NCI-H524 (cell line): Measurements from ENCODE around the gene PDE8A.

Experiments used
- DNase-seq, 2 experiments: peaks; one replicate each; lab custom pipeline; 2025; lab: John Stamatoyannopoulos, UW

The PDE8A gene

GRCh38 chr15:85073556-85074194, 92.0 kb downstream of the PDE8A start:
- DNase-seq = no peak

- DNase-seq = no peak
These were observed 105.2 kb downstream of the PDE8A start for GRCh38 chr15:85086855-85087254.

GRCh38 chr15:85088300-85088699, 106.6 kb downstream of the PDE8A start:
- no peak for DNase-seq

- DNase-seq = no peak
These were observed 108.4 kb downstream of the PDE8A start for GRCh38 chr15:85089929-85090597.

GRCh38 chr15:85091990-85092389, 110.3 kb downstream of the PDE8A start:
- no peak for DNase-seq

GRCh38 chr15:85094685-85095084, 113.0 kb downstream of the PDE8A start:
- no peak for DNase-seq

- no peak for DNase-seq
These were observed 113.9 kb downstream of the PDE8A start for GRCh38 chr15:85095566-85095965.

- DNase-seq = no peak
These were observed 115.6 kb downstream of the PDE8A start for GRCh38 chr15:85097250-85097649.

GRCh38 chr15:85097725-85098124, 116.1 kb downstream of the PDE8A start:
- DNase-seq = no peak

- DNase-seq = no peak
These were observed 117.6 kb downstream of the PDE8A start for GRCh38 chr15:85099195-85099803.

GRCh38 chr15:85100186-85100937, 118.7 kb downstream of the PDE8A start:
- peak in 1 of 2 experiments; percentile 16 for DNase-seq

- no peak for DNase-seq
These were observed 122.9 kb downstream of the PDE8A start for GRCh38 chr15:85104584-85104983.

- DNase-seq = no peak
These were observed 126.5 kb downstream of the PDE8A start for GRCh38 chr15:85108136-85108535.

GRCh38 chr15:85109333-85109732, 127.7 kb downstream of the PDE8A start:
- no peak for DNase-seq

GRCh38 chr15:85112997-85113396, 131.3 kb downstream of the PDE8A start:
- DNase-seq = no peak

- no peak for DNase-seq
These were observed 133.2 kb downstream of the PDE8A start for GRCh38 chr15:85114886-85115285.

- no peak for DNase-seq
These were observed 134.4 kb downstream of the PDE8A start for GRCh38 chr15:85116066-85116465.

- DNase-seq = no peak
These were observed 134.8 kb downstream of the PDE8A start for GRCh38 chr15:85116494-85116893.

- no peak for DNase-seq
These were observed 135.4 kb downstream of the PDE8A start for GRCh38 chr15:85116925-85117646.

- DNase-seq = no peak
These were observed 136.5 kb downstream of the PDE8A start for GRCh38 chr15:85118173-85118572.

- DNase-seq = peak in 1 of 2 experiments; percentile 13
These were observed 136.9 kb downstream of the PDE8A start for GRCh38 chr15:85118581-85118980.
